ENCODE data around the gene CEMIP. TPM values are rescaled to one million over a fixed set of nuclear protein-coding genes. Genes with fewer than 3 reads are reported as not detected.

Gene CEMIP
- polyA plus RNA-seq, 3 donors, result not detected

- Histone ChIP-seq H3K36me3 (replicated peaks in 1 of 2; ENCODE audit: control insufficient read depth in 1 of 2, insufficient read depth in 2 of 2, low read length in 2 of 2) (no peaks in the 10 kb centered on the region), H3K9ac (ENCODE audit: insufficient read depth, low read length, poor library complexity, severe bottlenecking) (no peak overlapping the region), H3K4me3 (replicated peaks in 1 of 3; ENCODE audit: low read depth in 2 of 3, low read length in 3 of 3) (peak overlapping the region in 1 of 3 experiments; percentile 4), H3K4me2 (replicated peaks; ENCODE audit: extremely low read depth, low read length, poor library complexity, severe bottlenecking) (peak overlapping the region; percentile 17), H3K27ac (ENCODE audit: low read depth in 1 of 2, low read length in 2 of 2) (no peak overlapping the region), H3K9me3 (replicated peaks in 1 of 2; ENCODE audit: control insufficient read depth in 1 of 2, insufficient read depth in 1 of 2, low read length in 2 of 2) (peaks cover 0 to 3% of the 10 kb centered on the region in 2 donors), H3K79me2 (ENCODE audit: insufficient read depth, low read length) (peaks cover 22% of the 10 kb centered on the region), H3K27me3 (ENCODE audit: control insufficient read depth in 2 of 2, insufficient read depth in 2 of 2, low read length in 2 of 2) (no peaks in the 10 kb centered on the region), H3K4me1 (ENCODE audit: control insufficient read depth in 1 of 2, insufficient read depth in 2 of 2, low read length in 2 of 2) (peaks cover 36 to 42% of the 10 kb centered on the region in 2 donors), H4K20me1 (ENCODE audit: insufficient read depth, low read length) (no peaks in the 10 kb centered on the region), H2AFZ (ENCODE audit: insufficient read depth, low read depth, low read length, poor library complexity, severe bottlenecking) (peak overlapping the region; percentile 11)
- Mint-ChIP-seq H3K36me3 (peaks cover 0 to 2% of the 10 kb centered on the region in 2 donors), H3K27ac (peak overlapping the region in 1 of 7 donors; percentile 17), H3K9me3 (peaks cover 0 to 12% (median 3%) of the 10 kb centered on the region in 7 donors), H3K27me3 (ENCODE audit: low read depth in 3 of 3) (peaks cover 0 to 7% (median 4%) of the 10 kb centered on the region in 3 donors), H3K4me3 (no peak overlapping the region), H3K4me1 (peaks cover 39% of the 10 kb centered on the region)
- TF ChIP-seq CTCF (IDR thresholded peaks at IDR 0.05), result no peak
- no CpG with 5 or more reads among the region's 1 CpG for WGBS (ENCODE audit: insufficient coverage)
- intact Hi-C loops (cut with micrococcal nuclease), result loop anchor here in 1 of 2 donors (2.0 to 10.0 kb wide), 2 partner anchors 114 to 1052 kb away; partner anchors contain the start of gene MEX3B
- no peak for DNase-seq
These were observed 213.3 kb downstream of the CEMIP start for GRCh38 chr15:80992441-80992840.

- Histone ChIP-seq H3K27me3 (ENCODE audit: control insufficient read depth in 2 of 2, insufficient read depth in 2 of 2, low read length in 2 of 2) (no peaks in the 10 kb centered on the region), H3K36me3 (replicated peaks in 1 of 2; ENCODE audit: control insufficient read depth in 1 of 2, insufficient read depth in 2 of 2, low read length in 2 of 2) (no peaks in the 10 kb centered on the region), H3K4me1 (ENCODE audit: control insufficient read depth in 1 of 2, insufficient read depth in 2 of 2, low read length in 2 of 2) (peaks cover 23 to 27% of the 10 kb centered on the region in 2 donors), H2AFZ (ENCODE audit: insufficient read depth, low read depth, low read length, poor library complexity, severe bottlenecking) (no peak overlapping the region), H3K79me2 (ENCODE audit: insufficient read depth, low read length) (no peaks in the 10 kb centered on the region), H3K27ac (ENCODE audit: low read depth in 1 of 2, low read length in 2 of 2) (no peak overlapping the region), H3K9ac (ENCODE audit: insufficient read depth, low read length, poor library complexity, severe bottlenecking) (no peak overlapping the region), H3K4me3 (replicated peaks in 1 of 3; ENCODE audit: low read depth in 2 of 3, low read length in 3 of 3) (no peak overlapping the region), H4K20me1 (ENCODE audit: insufficient read depth, low read length) (no peaks in the 10 kb centered on the region), H3K9me3 (replicated peaks in 1 of 2; ENCODE audit: control insufficient read depth in 1 of 2, insufficient read depth in 1 of 2, low read length in 2 of 2) (peaks cover 0 to 3% of the 10 kb centered on the region in 2 donors), H3K4me2 (replicated peaks; ENCODE audit: extremely low read depth, low read length, poor library complexity, severe bottlenecking) (no peak overlapping the region)
- WGBS (ENCODE audit: insufficient coverage), result no CpG with 5 or more reads among the region's 1 CpG
- intact Hi-C loops (cut with micrococcal nuclease), result loop anchor here in 1 of 2 donors (10.0 kb wide), 1 partner anchor 1049 kb away; the partner anchor contains the start of gene MEX3B
- Mint-ChIP-seq H3K9me3 (peaks cover 0 to 12% (median 3%) of the 10 kb centered on the region in 7 donors), H3K4me3 (no peak overlapping the region), H3K27me3 (ENCODE audit: low read depth in 3 of 3) (peaks cover 0 to 10% (median 2%) of the 10 kb centered on the region in 3 donors), H3K36me3 (no peaks in the 10 kb centered on the region), H3K4me1 (peaks cover 33% of the 10 kb centered on the region), H3K27ac (peak overlapping the region in 1 of 7 donors; percentile 7)
- DNase-seq, result peak; percentile 23 to 49 (median 41)
- peak; percentile 78 for TF ChIP-seq CTCF (IDR thresholded peaks at IDR 0.05)
These were observed 217.1 kb downstream of the CEMIP start for GRCh38 chr15:80996247-80996646.
